PC-3 (cell line): ENCODE results near the gene ROMO1. TPM values are rescaled to one million over a fixed set of nuclear protein-coding genes. Genes with fewer than 3 reads are reported as not detected.

Source experiments
- ATAC-seq: fragments of 200-7000 bp; cut with Tn5 transposase; 2 replicates; pipeline ENCODE4 v1.9.1; 2020; ENCODE audit warnings: mild to moderate bottlenecking, moderate library complexity
- BruUV-seq: library from RNA; stranded (reverse); fragments of 400-500 nt; replicated peaks from 2 replicates; lab custom pipeline; 2021; lab: Mats Ljungman, UMichigan
- CTCF ChIA-PET: fragments of 300-600 bp; sonication (Branson Sonifier 250); formaldehyde crosslinking; loops from one replicate; lab custom pipeline; 2022; ENCODE audit warnings: antibody characterized with exemption; lab: Charles Lee
- POLR2A ChIA-PET: fragments of 300-600 bp; sonication (Branson Sonifier 250); formaldehyde crosslinking; loops from one replicate; lab custom pipeline; 2022; ENCODE audit warnings: antibody characterized with exemption; ENCODE audit not compliant: unreplicated experiment; lab: Charles Lee
- DNase-seq: peaks from one replicate; pipeline ENCODE4 v3.0.0-alpha.2; 2015
- H2AFZ ChIP-seq: fragments of 300-600 bp; sonication (generic); 2 replicates; pipeline ENCODE4 v1.6.0; 2016; ENCODE audit warnings: antibody characterized with exemption, low read length
- H3F3A ChIP-seq: fragments of 300-600 bp; sonication (generic); one replicate; pipeline ENCODE4 v1.6.0; 2017; ENCODE audit warnings: antibody characterized with exemption, low read length, control low read depth, mild to moderate bottlenecking; ENCODE audit not compliant: unreplicated experiment
- H3K27ac ChIP-seq: fragments of 300-600 bp; sonication (generic); 2 replicates; pipeline ENCODE4 v1.5.1; 2016; ENCODE audit warnings: mild to moderate bottlenecking, low read length
- H3K27me3 ChIP-seq: fragments of 300-600 bp; sonication (generic); 2 replicates; pipeline ENCODE4 v1.6.1; 2016; ENCODE audit warnings: low read length, mixed read lengths
- H3K36me3 ChIP-seq: fragments of 300-600 bp; sonication (generic); 2 replicates; pipeline ENCODE4 v1.6.1; 2016; ENCODE audit warnings: low read depth, mixed run types, low read length, mixed read lengths
- H3K4me1 ChIP-seq: fragments of 300-600 bp; sonication (generic); 2 replicates; pipeline ENCODE4 v1.5.1; 2016; ENCODE audit warnings: low read length; ENCODE audit not compliant: insufficient read depth
- H3K4me2 ChIP-seq: fragments of 300-600 bp; sonication (generic); 2 replicates; pipeline ENCODE4 v1.6.0; 2016; ENCODE audit warnings: low read length
- H3K4me3 ChIP-seq: fragments of 300-600 bp; sonication (generic); 2 replicates; pipeline ENCODE4 v1.5.1; 2016; ENCODE audit warnings: mild to moderate bottlenecking, low read length, mixed read lengths
- H3K79me2 ChIP-seq: fragments of 300-600 bp; sonication (generic); 2 replicates; pipeline ENCODE4 v1.6.1; 2017; ENCODE audit warnings: low read length, mixed read lengths
- H3K9ac ChIP-seq: fragments of 300-600 bp; sonication (generic); 2 replicates; pipeline ENCODE4 v1.6.0; 2016; ENCODE audit warnings: mild to moderate bottlenecking, low read length
- H3K9me2 ChIP-seq: fragments of 300-600 bp; sonication (generic); replicated peaks from 2 replicates; pipeline ENCODE4 v1.6.1; 2016; ENCODE audit warnings: mixed run types, low read length, mixed read lengths
- H3K9me3 ChIP-seq: fragments of 300-600 bp; sonication (generic); 2 replicates; pipeline ENCODE4 v1.6.1; 2016; ENCODE audit warnings: low read length, mixed read lengths
- H4K20me1 ChIP-seq: fragments of 300-600 bp; sonication (generic); 2 replicates; pipeline ENCODE4 v1.6.1; 2016; ENCODE audit warnings: low read length, mixed read lengths
- EZH2 ChIP-seq: fragments of 300-600 bp; sonication (generic); IDR thresholded peaks from one replicate; pipeline ENCODE4 v1.6.1; 2017; ENCODE audit warnings: antibody characterized with exemption, mild to moderate bottlenecking, low read length; ENCODE audit not compliant: unreplicated experiment
- EZH2phosphoT487 ChIP-seq: fragments of 300-600 bp; sonication (generic); IDR thresholded peaks from 2 replicates; pipeline ENCODE4 v1.6.1; 2018; ENCODE audit warnings: mild to moderate bottlenecking, antibody characterized with exemption, low read length, borderline replicate concordance
- intact Hi-C: fragments of 100-400 bp; cut with micrococcal nuclease; formaldehyde crosslinking; loops from 2 replicates; pipeline ENCODE4 v1.9.0; 2023
- total RNA-seq: library from RNA; depleted of rRNA; stranded (reverse); fragments of >200 nt; gene quantifications from 2 replicates; pipeline ENCODE4 v1.2.3, GENCODE V29; 2014
- TF ChIP-seq, protein P1 (sequence below): fragments of 300-600 bp; sonication (generic); conservative IDR thresholded peaks from 2 replicates; pipeline ENCODE4 v1.5.1; 2017; ENCODE audit warnings: antibody characterized with exemption, low read depth, mild to moderate bottlenecking, low read length

ROMO1 gene
- total RNA-seq, 1 experiment from 2014 or later = 530 TPM

DNA sequence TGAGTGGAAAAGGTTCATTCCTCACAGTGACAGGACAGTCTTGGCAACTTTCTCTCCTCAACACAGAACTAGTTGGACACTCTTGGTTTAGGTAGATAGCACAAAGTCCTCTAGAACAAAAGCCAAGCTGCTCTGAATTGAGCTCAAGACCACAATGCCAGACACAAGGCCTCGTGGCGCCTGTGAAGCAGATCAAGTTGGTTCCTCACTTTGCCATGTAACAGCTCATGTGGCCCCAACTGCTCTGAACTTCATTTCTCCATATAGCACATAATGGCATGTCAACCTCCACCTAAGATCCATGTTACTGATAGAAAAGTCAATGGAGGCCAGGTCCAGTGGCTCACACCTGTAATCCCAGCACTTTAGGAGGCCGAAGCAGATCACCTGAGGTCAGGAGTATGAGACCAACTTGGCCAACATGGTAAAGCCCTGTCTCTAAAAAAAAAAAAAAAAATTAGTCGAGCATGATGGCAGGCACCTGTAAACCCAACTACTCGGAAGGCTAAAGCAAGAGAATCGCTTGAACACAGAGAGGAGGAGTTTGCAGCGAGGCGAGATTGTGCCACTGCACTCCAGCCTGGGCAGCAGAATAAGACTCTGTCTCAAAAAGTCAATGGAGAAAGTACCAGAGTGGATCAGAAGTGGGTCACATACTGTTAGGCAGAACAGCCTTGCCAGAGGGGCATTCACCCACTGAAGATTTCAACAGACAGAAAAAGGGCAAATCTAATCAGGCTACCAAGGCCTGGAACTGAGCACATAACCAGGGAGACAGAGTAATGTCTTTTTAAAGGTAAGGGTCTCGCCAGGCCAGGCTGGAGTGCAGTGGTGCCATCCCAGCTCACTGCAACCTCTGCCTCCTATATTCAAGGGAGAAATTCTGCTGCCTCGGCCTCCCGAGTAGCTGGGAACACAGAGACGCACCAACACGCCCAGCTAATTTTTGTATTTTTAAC is 21.2 kb downstream of the ROMO1 start:
- DNase-seq (no peak), ATAC-seq (no peak)
- H3K36me3 ChIP-seq = peaks cover 90% of the 10 kb centered on the region
- H3K9me2 ChIP-seq = no peaks in the 10 kb centered on the region
- CTCF ChIA-PET = no interaction called here
- H3K9ac ChIP-seq = no peak overlapping the region
- TF ChIP-seq, protein P1, sequence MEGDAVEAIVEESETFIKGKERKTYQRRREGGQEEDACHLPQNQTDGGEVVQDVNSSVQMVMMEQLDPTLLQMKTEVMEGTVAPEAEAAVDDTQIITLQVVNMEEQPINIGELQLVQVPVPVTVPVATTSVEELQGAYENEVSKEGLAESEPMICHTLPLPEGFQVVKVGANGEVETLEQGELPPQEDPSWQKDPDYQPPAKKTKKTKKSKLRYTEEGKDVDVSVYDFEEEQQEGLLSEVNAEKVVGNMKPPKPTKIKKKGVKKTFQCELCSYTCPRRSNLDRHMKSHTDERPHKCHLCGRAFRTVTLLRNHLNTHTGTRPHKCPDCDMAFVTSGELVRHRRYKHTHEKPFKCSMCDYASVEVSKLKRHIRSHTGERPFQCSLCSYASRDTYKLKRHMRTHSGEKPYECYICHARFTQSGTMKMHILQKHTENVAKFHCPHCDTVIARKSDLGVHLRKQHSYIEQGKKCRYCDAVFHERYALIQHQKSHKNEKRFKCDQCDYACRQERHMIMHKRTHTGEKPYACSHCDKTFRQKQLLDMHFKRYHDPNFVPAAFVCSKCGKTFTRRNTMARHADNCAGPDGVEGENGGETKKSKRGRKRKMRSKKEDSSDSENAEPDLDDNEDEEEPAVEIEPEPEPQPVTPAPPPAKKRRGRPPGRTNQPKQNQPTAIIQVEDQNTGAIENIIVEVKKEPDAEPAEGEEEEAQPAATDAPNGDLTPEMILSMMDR = no peak
- TF ChIP-seq EZH2phosphoT487 (no peak), EZH2 (no peak)
- no peak overlapping the region for H3K4me3 ChIP-seq
- no peak overlapping the region for H3K27ac ChIP-seq
- peaks cover 16% of the 10 kb centered on the region for H3F3A ChIP-seq
- H2AFZ ChIP-seq = no peak overlapping the region
- no peaks in the 10 kb centered on the region for H3K27me3 ChIP-seq
- no TSS peak for BruUV-seq
- H3K4me1 ChIP-seq = no peaks in the 10 kb centered on the region
- H4K20me1 ChIP-seq = peaks cover 83% of the 10 kb centered on the region
- H3K79me2 ChIP-seq = peaks cover 94% of the 10 kb centered on the region
- POLR2A ChIA-PET = no interaction called here
- intact Hi-C loops = no loop called here
- no peaks in the 10 kb centered on the region for H3K9me3 ChIP-seq
- no peak overlapping the region for H3K4me2 ChIP-seq

DNA sequence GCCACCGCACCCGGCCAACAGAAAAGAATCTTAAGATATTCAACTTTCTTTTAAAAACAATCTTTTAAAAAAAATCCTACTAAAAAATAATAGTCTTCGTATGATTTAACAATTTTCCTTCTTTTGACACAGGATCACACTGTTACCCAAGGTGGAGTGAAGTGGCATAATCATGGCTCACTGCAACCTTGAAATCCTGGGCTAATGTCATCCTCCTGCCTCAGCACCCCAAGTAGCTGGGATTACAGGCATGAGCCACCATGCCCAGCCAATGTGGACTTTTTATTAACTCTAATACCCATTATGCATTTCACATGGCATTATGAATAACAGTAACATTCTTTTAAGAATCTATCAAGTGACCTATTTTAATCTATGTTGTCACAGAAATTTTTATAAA is 22.0 kb downstream of the ROMO1 start:
- POLR2A ChIA-PET = no interaction called here
- no TSS peak for BruUV-seq
- intact Hi-C loops = no loop called here

More for the DNA sequence above, 22.0 kb downstream of the ROMO1 start:
- Histone ChIP-seq H3K4me2 (no peak overlapping the region), H3K4me3 (no peak overlapping the region), H3K27me3 (no peaks in the 10 kb centered on the region), H3K4me1 (no peaks in the 10 kb centered on the region), H3K9me3 (no peaks in the 10 kb centered on the region), H3F3A (peaks cover 16% of the 10 kb centered on the region), H3K36me3 (peaks cover 90% of the 10 kb centered on the region), H3K27ac (no peak overlapping the region), H3K79me2 (peaks cover 96% of the 10 kb centered on the region), H3K9ac (no peak overlapping the region), H3K9me2 (no peaks in the 10 kb centered on the region), H4K20me1 (peaks cover 78% of the 10 kb centered on the region), H2AFZ (no peak overlapping the region)
- CTCF ChIA-PET = no interaction called here
- no peak for TF ChIP-seq EZH2phosphoT487
- TF ChIP-seq EZH2 = no peak
- TF ChIP-seq, protein P1 = no peak
- ATAC-seq (no peak), DNase-seq (no peak)
